ENCODE data around the gene PCNX2. TPM values are rescaled to one million over a fixed set of nuclear protein-coding genes. Genes with fewer than 3 reads are reported as not detected.

Gene PCNX2
- total and polyA plus RNA-seq, 2 of the 8 experiments (the other 6 are each of a cell fraction or from before 2014, with no cell fraction given) = 46.1 to 57.6 TPM

DNA sequence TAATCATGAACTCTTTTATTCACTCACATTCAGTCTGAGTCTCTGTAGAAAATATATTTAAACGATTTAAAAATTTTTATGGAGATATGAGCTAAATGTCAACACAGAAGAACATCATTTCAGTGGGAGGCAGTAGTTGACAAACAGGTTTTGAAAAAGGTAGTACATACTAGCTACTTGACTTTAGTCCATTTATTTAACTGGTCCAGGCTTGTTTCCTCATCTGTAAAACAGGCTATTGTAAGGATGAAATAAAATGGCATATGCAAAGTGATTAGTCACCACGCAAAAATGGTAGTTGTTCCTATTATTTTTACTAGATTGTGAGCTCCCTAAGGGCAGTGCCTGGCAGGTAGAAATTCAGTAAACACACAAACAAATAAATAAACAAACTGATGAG lies 270.0 kb downstream of the PCNX2 start:
- Histone ChIP-seq H3K4ac (replicated peaks; ENCODE audit: insufficient read length, low read depth, low read length) (no peak overlapping the region), H3K56ac (replicated peaks; ENCODE audit: insufficient read length, low read depth, low read length) (no peak overlapping the region), H3K79me1 (ENCODE audit: low read depth, low read length) (no peaks in the 10 kb centered on the region; the same call in 1 of the 2 replicates), H3K14ac (ENCODE audit: insufficient read length) (no peak overlapping the region), H2BK12ac (ENCODE audit: low read depth, low read length) (no peak overlapping the region), H3K9me3 (ENCODE audit: insufficient read depth in 2 of 2, low read depth in 1 of 2, low read length in 1 of 2) (no peaks in the 10 kb centered on the region), H2BK5ac (ENCODE audit: low read depth, low read length) (no peak overlapping the region), H4K5ac (ENCODE audit: insufficient read length, low read depth, low read length) (no peak overlapping the region), H4K8ac (ENCODE audit: extremely low read depth, insufficient read depth, low read length) (no peak overlapping the region), H2AFZ (ENCODE audit: low read length) (no peak overlapping the region), H3K23me2 (ENCODE audit: low read depth, low read length) (no peaks in the 10 kb centered on the region), H2BK20ac (ENCODE audit: low read length) (no peak overlapping the region), H4K20me1 (replicated peaks in 1 of 2; ENCODE audit: control insufficient read depth in 1 of 2, insufficient read depth in 2 of 2, low read length in 2 of 2) (no peaks in the 10 kb centered on the region), H3K36me3 (ENCODE audit: control insufficient read depth in 2 of 4, insufficient read depth in 4 of 4, low read length in 3 of 4) (no peaks in the 10 kb centered on the region), H3K27me3 (replicated peaks in 1 of 4; ENCODE audit: control insufficient read depth in 3 of 4, extremely low read depth in 1 of 4, insufficient read depth in 3 of 4, low read length in 3 of 4) (no peaks in the 10 kb centered on the region), H4K91ac (replicated peaks; ENCODE audit: insufficient read length, low read length) (no peak overlapping the region), H3K9ac (replicated peaks in 1 of 4; ENCODE audit: extremely low read depth in 1 of 4, low read depth in 3 of 4, low read length in 3 of 4) (no peak overlapping the region), H3K4me3 (ENCODE audit: extremely low read depth in 1 of 4, insufficient read depth in 2 of 4, low read depth in 3 of 4, low read length in 4 of 4) (no peak overlapping the region), H3K79me2 (ENCODE audit: control insufficient read depth in 1 of 2, insufficient read depth in 2 of 2, low read length in 2 of 2) (no peaks in the 10 kb centered on the region), H2BK120ac (replicated peaks; ENCODE audit: low read depth, low read length) (no peak overlapping the region), H2AK5ac (ENCODE audit: low read depth, low read length) (no peak overlapping the region), H3K4me2 (ENCODE audit: insufficient read depth in 1 of 2, low read depth in 2 of 2, low read length in 2 of 2) (no peak overlapping the region), H3K27ac (ENCODE audit: low read depth, low read length) (no peak overlapping the region), H2BK15ac (ENCODE audit: low read length) (no peak overlapping the region), H3K4me1 (replicated peaks in 1 of 4; ENCODE audit: control insufficient read depth in 3 of 4, insufficient read depth in 4 of 4, low read length in 3 of 4) (no peaks in the 10 kb centered on the region; a peak in 1 of 7 replicates), H3K18ac (ENCODE audit: extremely low read depth, low read length) (no peak overlapping the region), H3K23ac (ENCODE audit: insufficient read length) (no peak overlapping the region)
- peak; percentile 37; the same call in 1 of the 2 replicates for TF ChIP-seq JUND (IDR thresholded peaks at IDR 0.05; ENCODE audit: low read length)
- TF ChIP-seq GTF2F1 (IDR thresholded peaks at IDR 0.05; ENCODE audit: borderline replicate concordance, low read depth, low read length) = no peak
- ChIA-PET POLR2A (ENCODE audit: partially characterized antibody) (no interaction called here), CTCF (ENCODE audit: partially characterized antibody) (interaction anchor here (0.6 to 4.3 kb wide), 23 partner anchors 10 to 677 kb away, joined by 3 to 19 read pairs (median 4); no protein-coding TSS in a partner anchor)
- no peak for FAIRE-seq
- WGBS, 2 experiments (ENCODE audit: extremely low coverage in 1 of 2, insufficient coverage in 1 of 2, insufficient read length in 1 of 2, insufficient replicate concordance in 2 of 2, low coverage in 1 of 2, low lambda C conversion rate in 2 of 2, missing lambda C conversion rate in 1 of 2) = 71% methylated on average over 2 of the region's 2 CpGs; no CpG with 5 or more reads in 1 of the 2 experiments
- DNase-seq (ENCODE audit: low read depth in 1 of 2, low spot score in 2 of 2) = no peak
